ENCODE results near the gene COL4A6. TPM values are rescaled to one million over a fixed set of nuclear protein-coding genes. Genes with fewer than 3 reads are reported as not detected.

Gene COL4A6
- total and polyA plus RNA-seq, 9 donors: 3.3 to 32.1 (median 11.7) TPM

GRCh38 chrX:108134724-108135123, 303.5 kb downstream of the COL4A6 start:
- WGBS, 3 donors: 45 to 56% (median 48%) methylated on average over 1 of the region's 1 CpG
- Histone ChIP-seq H3K9me3 (no peaks in the 10 kb centered on the region), H3K4me3 (no peak overlapping the region), H3K4me1 (ENCODE audit: insufficient read depth) (no peaks in the 10 kb centered on the region), H3K27me3 (no peaks in the 10 kb centered on the region), H3K27ac (no peak overlapping the region), H3K36me3 (no peaks in the 10 kb centered on the region)
- no peak for TF ChIP-seq CTCF (IDR thresholded peaks at IDR 0.05)
- TF ChIP-seq EP300 (IDR thresholded peaks at IDR 0.05): no peak
- DNase-seq: no peak
- intact Hi-C loops (cut with DNase I): no loop called here

DNA sequence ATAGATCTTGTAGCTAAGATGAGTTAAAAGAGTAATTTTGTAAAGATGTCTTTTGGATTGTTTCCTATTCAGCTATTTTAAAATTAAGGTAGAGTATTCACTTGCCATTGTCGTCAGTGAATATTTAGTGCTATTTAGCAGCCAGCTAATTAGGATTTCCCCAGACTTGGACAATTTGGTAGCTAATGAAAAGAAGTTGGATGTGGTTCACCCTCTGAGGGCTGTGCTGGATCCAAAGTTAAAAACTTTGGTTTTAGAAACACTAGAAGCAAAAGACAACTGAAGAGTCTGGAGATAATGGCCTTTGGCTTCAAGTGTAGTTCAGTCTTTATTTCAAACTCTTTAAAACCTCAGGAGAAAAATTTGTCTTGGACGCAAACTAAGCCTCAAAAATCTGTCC, 305.3 kb downstream of the COL4A6 start:
- Histone ChIP-seq H3K27me3 (no peaks in the 10 kb centered on the region), H3K4me3 (no peak overlapping the region), H3K9me3 (no peaks in the 10 kb centered on the region), H3K27ac (no peak overlapping the region), H3K4me1 (ENCODE audit: insufficient read depth) (no peaks in the 10 kb centered on the region), H3K36me3 (no peaks in the 10 kb centered on the region)
- no peak for DNase-seq
- intact Hi-C loops (cut with DNase I): no loop called here
- TF ChIP-seq EP300 (IDR thresholded peaks at IDR 0.05): no peak
- no peak for TF ChIP-seq CTCF (IDR thresholded peaks at IDR 0.05)
- no peak for TF ChIP-seq POLR2A (IDR thresholded peaks at IDR 0.05)
- 51 to 58% (median 58%) methylated on average over 2 of the region's 2 CpGs for WGBS, 3 donors

DNA sequence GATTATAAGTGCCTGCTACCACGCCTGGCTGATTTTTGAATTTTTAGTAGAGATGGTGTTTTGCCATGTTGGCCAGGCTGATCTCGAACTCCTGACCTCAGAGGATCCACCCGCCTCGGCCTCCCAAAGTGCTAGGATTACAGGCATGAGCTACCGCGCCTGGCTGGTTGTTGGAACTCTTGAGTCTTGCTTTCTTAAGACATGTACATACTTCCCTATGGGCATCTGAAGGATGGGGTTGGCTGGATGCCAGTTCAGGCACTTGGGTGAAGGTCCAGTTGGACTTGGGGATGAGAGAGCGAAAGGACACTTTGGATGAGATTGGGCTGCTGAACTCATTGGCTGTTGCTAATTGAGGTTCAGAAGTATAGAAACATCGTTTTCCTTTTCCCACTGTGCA, 306.2 kb downstream of the COL4A6 start:
- intact Hi-C loops (cut with DNase I): no loop called here
- Histone ChIP-seq H3K27ac (no peak overlapping the region), H3K9me3 (no peaks in the 10 kb centered on the region), H3K4me1 (ENCODE audit: insufficient read depth) (no peaks in the 10 kb centered on the region), H3K36me3 (no peaks in the 10 kb centered on the region), H3K4me3 (no peak overlapping the region), H3K27me3 (no peaks in the 10 kb centered on the region)
- no peak for TF ChIP-seq POLR2A (IDR thresholded peaks at IDR 0.05)
- TF ChIP-seq CTCF (IDR thresholded peaks at IDR 0.05): no peak
- TF ChIP-seq EP300 (IDR thresholded peaks at IDR 0.05): no peak
- DNase-seq: peak in 2 of 5 donors; percentile 17 to 20
- 83 to 84% (median 83%) methylated on average over 8 of the region's 8 CpGs for WGBS, 3 donors

GRCh38 chrX:108131471-108131870, 306.8 kb downstream of the COL4A6 start:
- H3K27ac ChIP-seq: no peak overlapping the region
- intact Hi-C loops (cut with DNase I): no loop called here
- H3K4me3 ChIP-seq: no peak overlapping the region
- no peaks in the 10 kb centered on the region for H3K27me3 ChIP-seq
- TF ChIP-seq EP300 (IDR thresholded peaks at IDR 0.05) (no peak), POLR2A (IDR thresholded peaks at IDR 0.05) (no peak), CTCF (IDR thresholded peaks at IDR 0.05) (no peak)
- H3K9me3 ChIP-seq: no peaks in the 10 kb centered on the region
- no peaks in the 10 kb centered on the region for H3K36me3 ChIP-seq
- 70 to 77% (median 75%) methylated on average over 2 of the region's 2 CpGs for WGBS, 3 donors
- DNase-seq: no peak
- H3K4me1 ChIP-seq (ENCODE audit: insufficient read depth): no peaks in the 10 kb centered on the region

GRCh38 chrX:108130889-108131288, 307.3 kb downstream of the COL4A6 start:
- Histone ChIP-seq H3K4me3 (no peak overlapping the region), H3K4me1 (ENCODE audit: insufficient read depth) (no peaks in the 10 kb centered on the region), H3K27me3 (no peaks in the 10 kb centered on the region), H3K9me3 (no peaks in the 10 kb centered on the region), H3K27ac (no peak overlapping the region), H3K36me3 (no peaks in the 10 kb centered on the region)
- 71 to 86% (median 81%) methylated on average over 1 of the region's 1 CpG for WGBS, 3 donors
- TF ChIP-seq EP300 (IDR thresholded peaks at IDR 0.05): no peak
- TF ChIP-seq CTCF (IDR thresholded peaks at IDR 0.05): no peak
- no peak for TF ChIP-seq POLR2A (IDR thresholded peaks at IDR 0.05)
- intact Hi-C loops (cut with DNase I): no loop called here
- no peak for DNase-seq
